IPS DF 6.9 (cell line): ENCODE data around the gene LRCOL1.

Source experiments
- DNase-seq: peaks from one replicate; pipeline ENCODE4 v3.0.0-alpha.2; 2013; ENCODE audit warnings: low read depth, low spot score
- H3K27ac ChIP-seq: one replicate; pipeline ENCODE4 v1.5.1; 2013; ENCODE audit warnings: low read length, control low read depth
- H3K27me3 ChIP-seq: 2 replicates; pipeline ENCODE4 v1.6.1; 2013; ENCODE audit warnings: mild to moderate bottlenecking, low read length; ENCODE audit not compliant: control insufficient read depth, insufficient read depth
- H3K36me3 ChIP-seq: 2 replicates; pipeline ENCODE4 v1.6.1; 2013; ENCODE audit warnings: low read length; ENCODE audit not compliant: control insufficient read depth, insufficient read depth
- H3K4me1 ChIP-seq: 2 replicates; pipeline ENCODE4 v1.6.1; 2013; ENCODE audit warnings: low read length; ENCODE audit not compliant: control insufficient read depth, insufficient read depth
- H3K4me3 ChIP-seq: 2 replicates; pipeline ENCODE4 v1.5.1; 2013; ENCODE audit warnings: mild to moderate bottlenecking, low read length
- H3K9me3 ChIP-seq: 2 replicates; pipeline ENCODE4 v1.6.1; 2013; ENCODE audit warnings: low read length, inconsistent platforms; ENCODE audit not compliant: control insufficient read depth, insufficient read depth
- WGBS: extraction: QIAGEN DNeasy Blood & Tissue Kit; methylation state at CpG from one replicate; pipeline ENCODE4 v1.1.7; 2013; ENCODE audit warnings: mixed read lengths, missing lambda C conversion rate; ENCODE audit not compliant: insufficient read length, insufficient coverage; 5-methylcytosine and 5-hydroxymethylcytosine counted together

The LRCOL1 gene

DNA sequence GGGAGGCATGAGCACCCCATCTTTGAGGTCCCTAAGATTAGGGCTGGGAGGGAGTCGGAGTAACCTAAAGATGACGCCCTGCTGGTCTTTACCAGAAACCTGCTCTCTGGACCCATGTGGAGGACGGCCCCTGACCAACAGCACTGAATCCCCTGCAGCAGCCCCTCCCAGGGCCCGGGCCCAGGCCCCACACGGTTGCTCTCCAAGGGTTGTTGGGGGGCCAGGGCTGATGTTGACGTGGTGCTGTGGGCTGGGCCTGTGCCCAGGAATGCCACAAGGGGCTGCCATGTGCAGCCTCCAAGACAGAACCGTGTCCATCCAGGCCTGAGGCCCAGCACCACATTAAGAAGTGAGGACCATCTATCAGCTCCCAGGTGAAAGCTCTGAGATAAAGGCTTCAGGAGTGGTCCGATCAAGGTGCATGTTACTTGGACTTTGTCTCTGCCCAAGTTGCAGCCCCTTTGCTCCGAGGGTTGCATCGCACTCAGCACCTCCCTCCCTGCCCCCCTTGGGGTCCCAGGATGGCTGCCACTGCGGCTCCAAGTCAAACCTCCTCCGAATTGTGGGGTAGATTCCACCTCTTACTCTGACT lies 29.6 kb downstream of the LRCOL1 start:
- Histone ChIP-seq H3K9me3 (no peaks in the 10 kb centered on the region), H3K27me3 (peaks cover 5% of the 10 kb centered on the region; the same call in 1 of the 2 replicates), H3K4me3 (no peak overlapping the region), H3K36me3 (peaks cover 14% of the 10 kb centered on the region), H3K4me1 (no peaks in the 10 kb centered on the region), H3K27ac (no peak overlapping the region)
- DNase-seq, result no peak
- no CpG with 5 or more reads among the region's 12 CpGs for WGBS

- no peak for DNase-seq
- H3K27me3 ChIP-seq, result peaks cover 3% of the 10 kb centered on the region; the same call in 1 of the 2 replicates
- H3K36me3 ChIP-seq, result peaks cover 20% of the 10 kb centered on the region
- no peaks in the 10 kb centered on the region for H3K9me3 ChIP-seq
- H3K4me1 ChIP-seq, result no peaks in the 10 kb centered on the region
- WGBS, result no CpG with 5 or more reads among the region's 12 CpGs
- no peak overlapping the region for H3K27ac ChIP-seq
- H3K4me3 ChIP-seq, result no peak overlapping the region
Measured at GRCh38 chr12:132579744-132580143, 30.6 kb downstream of the LRCOL1 start.

- DNase-seq, result no peak
- H3K9me3 ChIP-seq, result no peaks in the 10 kb centered on the region
- H3K4me1 ChIP-seq, result no peaks in the 10 kb centered on the region
- WGBS, result no CpG with 5 or more reads among the region's 11 CpGs
- H3K36me3 ChIP-seq, result peaks cover 26% of the 10 kb centered on the region
- no peak overlapping the region for H3K4me3 ChIP-seq
- no peak overlapping the region for H3K27ac ChIP-seq
- no peaks in the 10 kb centered on the region; the same call in 1 of the 2 replicates for H3K27me3 ChIP-seq
Measured at GRCh38 chr12:132578826-132579225, 31.6 kb downstream of the LRCOL1 start.

DNA sequence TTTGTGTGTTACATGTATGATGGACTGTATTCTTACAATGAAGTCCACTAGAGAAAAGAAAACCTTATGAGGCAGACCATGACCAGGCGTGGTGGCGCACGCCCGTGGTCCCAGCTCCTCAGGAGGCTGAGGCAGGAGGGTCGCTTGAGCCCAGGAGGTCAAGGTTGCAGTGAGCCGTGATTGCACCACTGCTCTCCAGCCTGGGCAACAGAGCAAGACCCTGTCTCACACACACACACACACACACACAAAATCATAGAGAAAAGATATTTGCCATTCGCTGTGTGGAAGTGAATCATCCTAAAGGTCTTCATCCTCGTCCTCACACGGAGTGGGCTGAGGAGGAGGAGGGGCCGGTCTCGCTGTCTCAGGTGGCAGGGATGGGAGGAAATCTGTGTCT lies 32.3 kb downstream of the LRCOL1 start:
- no CpG with 5 or more reads among the region's 11 CpGs for WGBS
- DNase-seq, result no peak
- Histone ChIP-seq H3K9me3 (no peaks in the 10 kb centered on the region), H3K27me3 (no peaks in the 10 kb centered on the region; the same call in 1 of the 2 replicates), H3K36me3 (peaks cover 26% of the 10 kb centered on the region), H3K27ac (no peak overlapping the region), H3K4me3 (no peak overlapping the region), H3K4me1 (no peaks in the 10 kb centered on the region)

- DNase-seq, result no peak
- Histone ChIP-seq H3K27me3 (no peaks in the 10 kb centered on the region), H3K4me1 (no peaks in the 10 kb centered on the region), H3K9me3 (no peaks in the 10 kb centered on the region), H3K27ac (no peak overlapping the region), H3K36me3 (peaks cover 32% of the 10 kb centered on the region), H3K4me3 (no peak overlapping the region)
- no CpG with 5 or more reads among the region's 22 CpGs for WGBS
Measured at GRCh38 chr12:132577191-132577920, 33.0 kb downstream of the LRCOL1 start.

- WGBS, result no CpG with 5 or more reads among the region's 12 CpGs
- Histone ChIP-seq H3K4me3 (no peak overlapping the region), H3K9me3 (no peaks in the 10 kb centered on the region), H3K27ac (no peak overlapping the region), H3K27me3 (no peaks in the 10 kb centered on the region), H3K4me1 (no peaks in the 10 kb centered on the region), H3K36me3 (peaks cover 35% of the 10 kb centered on the region)
- DNase-seq, result no peak
Measured at GRCh38 chr12:132576701-132577100, 33.7 kb downstream of the LRCOL1 start.

- H3K36me3 ChIP-seq, result peaks cover 37% of the 10 kb centered on the region
- DNase-seq, result no peak
- no peak overlapping the region for H3K4me3 ChIP-seq
- no peaks in the 10 kb centered on the region for H3K27me3 ChIP-seq
- no peaks in the 10 kb centered on the region for H3K9me3 ChIP-seq
- no peaks in the 10 kb centered on the region for H3K4me1 ChIP-seq
- H3K27ac ChIP-seq, result no peak overlapping the region
- WGBS, result no CpG with 5 or more reads among the region's 11 CpGs
Measured at GRCh38 chr12:132575661-132576060, 34.7 kb downstream of the LRCOL1 start.

DNA sequence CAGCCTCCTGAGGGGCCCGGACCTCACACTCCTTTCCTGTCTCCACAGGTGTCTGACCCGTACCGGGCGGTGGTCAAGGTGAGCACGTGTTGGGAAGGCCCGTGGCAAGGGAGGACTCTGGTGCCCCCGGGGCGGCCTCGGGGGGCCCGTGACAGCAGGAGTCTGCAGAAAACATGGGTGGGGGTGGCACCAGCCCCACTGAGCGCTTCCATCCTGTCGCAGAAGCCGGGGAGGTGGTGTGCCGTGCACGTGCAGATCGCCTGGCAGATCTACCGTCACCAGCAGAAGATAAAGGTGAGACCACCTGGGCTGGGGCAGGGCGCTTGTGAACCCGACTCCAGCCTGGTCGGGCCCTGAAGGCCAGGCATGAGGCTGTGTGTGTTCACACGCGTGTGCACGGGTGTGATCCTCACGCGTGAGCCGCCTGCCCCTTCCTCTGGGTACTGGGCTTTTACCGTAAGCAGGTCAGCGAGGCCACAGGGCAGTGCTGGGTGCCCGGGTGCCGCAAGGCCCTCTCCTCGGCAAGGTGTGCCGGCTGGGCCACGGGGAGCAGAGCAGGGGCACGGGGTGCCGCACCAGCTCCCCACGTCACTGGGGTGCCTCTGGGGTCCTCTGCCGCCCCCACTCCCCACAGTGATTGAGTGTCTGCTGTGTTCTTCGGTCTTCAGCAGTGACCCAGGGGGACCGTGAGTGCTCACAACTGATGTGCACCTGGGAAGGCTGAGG lies 35.9 kb downstream of the LRCOL1 start:
- no CpG with 5 or more reads among the region's 39 CpGs for WGBS
- H3K36me3 ChIP-seq, result peaks cover 44% of the 10 kb centered on the region

GRCh38 chr12:132572801-132573760 lies 37.3 kb downstream of the LRCOL1 start:
- H3K36me3 ChIP-seq, result peaks cover 46% of the 10 kb centered on the region
- WGBS, result no CpG with 5 or more reads among the region's 36 CpGs

More for the DNA sequence above, 35.9 kb downstream of the LRCOL1 start:
- Histone ChIP-seq H3K9me3 (no peaks in the 10 kb centered on the region), H3K4me1 (no peaks in the 10 kb centered on the region; the same call in 1 of the 2 replicates), H3K4me3 (no peak overlapping the region), H3K27me3 (no peaks in the 10 kb centered on the region), H3K27ac (no peak overlapping the region)
- no peak for DNase-seq

GRCh38 chr12:132572106-132572505 lies 38.3 kb downstream of the LRCOL1 start:
- no CpG with 5 or more reads among the region's 26 CpGs for WGBS
- no peak for DNase-seq
- Histone ChIP-seq H3K4me3 (no peak overlapping the region), H3K27me3 (no peaks in the 10 kb centered on the region), H3K27ac (no peak overlapping the region), H3K9me3 (no peaks in the 10 kb centered on the region), H3K36me3 (peaks cover 43% of the 10 kb centered on the region), H3K4me1 (no peaks in the 10 kb centered on the region; the same call in 1 of the 2 replicates)

More at GRCh38 chr12:132572801-132573760, 37.3 kb downstream of the LRCOL1 start:
- H3K4me3 ChIP-seq, result no peak overlapping the region
- H3K9me3 ChIP-seq, result no peaks in the 10 kb centered on the region
- no peak overlapping the region for H3K27ac ChIP-seq
- no peaks in the 10 kb centered on the region for H3K27me3 ChIP-seq
- no peak for DNase-seq
- no peaks in the 10 kb centered on the region; the same call in 1 of the 2 replicates for H3K4me1 ChIP-seq
